ENCODE data around the gene PRKAR1A.

GRCh38 chr17:68566442-68566738 is 54.2 kb downstream of the PRKAR1A start:
- TF ChIP-seq CTCF (IDR thresholded peaks at IDR 0.05) = no peak
- TF ChIP-seq ZFX (IDR thresholded peaks at IDR 0.05; ENCODE audit: borderline replicate concordance) = no peak

Measured in 22Rv1 (cell line).